ENCODE measurements around the gene PHETA1.

GRCh38 chr12:111322336-111323250, 46.3 kb downstream of the PHETA1 start:
- TF ChIP-seq CTCF (IDR thresholded peaks at IDR 0.05) (no peak), ZFX (IDR thresholded peaks at IDR 0.05; ENCODE audit: borderline replicate concordance) (no peak)
